CD4-positive, alpha-beta T cell treated with Interleukin-2 at 100 ng/mL for 4 hours (primary cell): ENCODE results near the gene NFKBIZ.

ENCODE experiments used
- DNase-seq: peaks from one replicate; pipeline ENCODE4 v3.0.0-alpha.2; 2020; ENCODE audit warnings: low spot score

The NFKBIZ gene

GRCh38 chr3:101848754-101849713 is at the start of gene NFKBIZ:
TSS of gene NFKBIZ (plus strand) at chr3:101849514. CDS start at chr3:101849629, 115 bp downstream.
- DNase-seq: peak; percentile 92

GRCh38 chr3:101801174-101801573 is 48.1 kb upstream of the NFKBIZ start:
- no peak for DNase-seq

GRCh38 chr3:101802179-101802578 is 47.1 kb upstream of the NFKBIZ start:
- DNase-seq: no peak

GRCh38 chr3:101803173-101803782 is 46.0 kb upstream of the NFKBIZ start:
- DNase-seq: peak; percentile 83

- no peak for DNase-seq
These were observed 45.4 kb upstream of the NFKBIZ start for GRCh38 chr3:101803939-101804338.

DNA sequence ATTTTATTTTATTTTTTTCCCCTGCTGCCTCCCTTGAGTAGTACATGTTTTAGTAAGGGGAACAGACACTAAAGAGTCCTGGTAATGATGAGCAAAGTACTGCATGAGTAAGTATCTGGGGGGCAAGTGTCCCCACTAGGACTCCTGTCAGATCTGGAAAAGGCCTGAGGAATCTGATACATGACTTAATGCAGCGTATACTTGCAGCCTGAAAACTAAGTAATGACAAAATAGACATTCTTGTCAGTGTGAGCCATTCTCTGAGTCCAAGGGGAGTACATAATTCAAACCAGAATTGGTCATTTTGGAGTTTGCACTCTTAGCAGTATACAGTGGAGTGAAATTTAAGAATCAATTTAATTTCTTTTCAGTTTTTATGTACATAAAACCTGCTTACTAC is 42.8 kb upstream of the NFKBIZ start:
- no peak for DNase-seq

DNA sequence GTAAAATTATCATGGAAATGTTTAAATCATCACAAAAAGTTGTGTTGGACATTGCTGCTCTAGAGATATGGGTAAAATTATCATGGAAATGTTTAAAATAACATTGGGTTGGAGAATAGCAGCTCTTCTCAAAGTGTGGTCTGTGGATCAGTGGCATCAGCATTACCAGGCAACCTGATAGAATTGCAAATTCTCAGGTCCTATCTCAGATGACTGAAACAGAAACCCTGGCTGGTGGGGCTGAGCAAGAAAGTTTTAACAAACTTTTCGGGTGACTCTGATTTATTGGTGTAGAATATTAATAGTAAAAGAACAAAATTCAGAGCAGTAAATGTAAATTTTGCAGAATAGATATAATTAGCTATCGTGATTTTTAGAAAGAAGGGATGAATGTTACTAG is 41.4 kb upstream of the NFKBIZ start:
- no peak for DNase-seq

GRCh38 chr3:101809178-101810021 is 39.9 kb upstream of the NFKBIZ start:
- DNase-seq: peak; percentile 70

GRCh38 chr3:101810022-101810418 is 39.3 kb upstream of the NFKBIZ start:
- DNase-seq: no peak

DNA sequence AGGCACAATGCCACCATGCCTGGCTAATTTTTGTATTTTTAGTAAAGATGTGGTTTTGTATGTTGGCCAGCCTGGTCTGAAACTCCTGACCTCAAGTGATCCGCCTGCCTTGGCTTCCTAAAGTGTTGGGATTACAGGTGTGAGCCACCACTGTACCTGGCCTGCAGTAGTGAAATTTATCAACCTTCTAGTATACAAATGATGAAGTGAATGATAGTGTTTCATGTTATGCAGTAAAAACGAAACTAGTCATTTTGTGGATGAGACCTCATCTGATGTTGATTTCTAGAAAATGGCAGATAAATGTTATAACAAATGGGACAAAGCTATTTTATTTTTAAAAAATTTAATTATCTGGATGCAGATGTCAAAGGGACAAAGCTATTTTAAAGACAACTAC is 37.4 kb upstream of the NFKBIZ start:
- no peak for DNase-seq

DNA sequence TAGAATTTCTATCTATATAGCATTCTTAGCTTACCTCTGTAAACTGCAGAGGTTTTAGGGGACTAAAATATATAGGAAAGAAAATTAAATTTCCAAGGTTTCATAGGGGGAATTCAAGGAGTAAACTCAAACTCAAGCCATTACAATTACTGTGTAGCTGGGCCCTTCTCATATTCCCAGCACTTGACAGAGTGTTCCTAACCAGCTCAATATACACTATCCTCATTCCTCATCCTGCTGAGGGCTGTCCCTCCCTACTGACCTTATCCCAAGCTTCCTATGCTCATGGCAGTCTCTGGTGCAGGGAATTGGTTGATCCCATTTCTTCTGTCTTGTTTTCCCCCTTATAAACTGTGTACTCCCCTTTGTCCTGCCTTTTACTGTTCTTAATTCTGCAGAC is 36.4 kb upstream of the NFKBIZ start:
- DNase-seq: no peak

GRCh38 chr3:101813817-101814440 is 35.4 kb upstream of the NFKBIZ start:
- peak; percentile 64 for DNase-seq

GRCh38 chr3:101814835-101815234 is 34.5 kb upstream of the NFKBIZ start:
- peak; percentile 33 for DNase-seq

- DNase-seq: no peak
These were observed 32.8 kb upstream of the NFKBIZ start for GRCh38 chr3:101816215-101817149.

DNA sequence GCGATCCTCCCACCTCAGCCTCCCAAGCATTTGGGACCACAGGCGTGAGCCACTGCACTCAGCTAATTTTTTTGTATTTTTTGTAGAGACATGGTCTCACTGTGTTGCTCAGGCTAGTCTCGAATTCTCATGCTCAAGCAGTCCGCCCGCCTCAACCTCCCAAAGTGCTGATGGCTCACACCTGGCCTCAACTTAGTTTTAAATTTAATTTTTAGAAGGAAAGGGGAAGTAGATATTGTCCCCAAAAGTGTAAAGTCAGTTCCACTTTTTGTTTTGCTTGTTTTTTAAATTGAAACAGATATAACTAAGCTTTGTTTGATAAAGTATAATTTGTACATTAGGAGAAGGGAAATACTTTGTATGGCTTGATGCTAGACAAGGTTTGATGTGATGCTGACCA is 31.3 kb upstream of the NFKBIZ start:
- DNase-seq: no peak

- DNase-seq: no peak
These were observed 29.6 kb upstream of the NFKBIZ start for GRCh38 chr3:101819649-101820206.

DNA sequence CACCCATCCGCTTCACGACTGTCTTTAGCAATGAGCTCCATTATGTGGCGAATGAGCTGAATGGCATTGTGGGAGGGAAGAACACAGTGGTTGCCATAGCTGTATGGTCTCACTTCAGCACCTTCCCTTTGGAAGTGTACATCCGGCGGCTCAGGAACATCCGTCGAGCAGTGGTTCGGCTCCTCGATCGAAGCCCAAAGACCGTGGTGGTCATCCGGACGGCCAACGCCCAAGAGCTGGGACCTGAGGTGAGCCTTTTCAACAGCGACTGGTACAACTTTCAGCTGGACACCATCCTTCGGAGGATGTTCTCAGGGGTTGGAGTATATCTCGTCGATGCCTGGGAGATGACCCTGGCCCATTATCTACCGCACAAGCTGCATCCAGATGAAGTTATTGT is 27.8 kb upstream of the NFKBIZ start:
- DNase-seq: no peak

DNA sequence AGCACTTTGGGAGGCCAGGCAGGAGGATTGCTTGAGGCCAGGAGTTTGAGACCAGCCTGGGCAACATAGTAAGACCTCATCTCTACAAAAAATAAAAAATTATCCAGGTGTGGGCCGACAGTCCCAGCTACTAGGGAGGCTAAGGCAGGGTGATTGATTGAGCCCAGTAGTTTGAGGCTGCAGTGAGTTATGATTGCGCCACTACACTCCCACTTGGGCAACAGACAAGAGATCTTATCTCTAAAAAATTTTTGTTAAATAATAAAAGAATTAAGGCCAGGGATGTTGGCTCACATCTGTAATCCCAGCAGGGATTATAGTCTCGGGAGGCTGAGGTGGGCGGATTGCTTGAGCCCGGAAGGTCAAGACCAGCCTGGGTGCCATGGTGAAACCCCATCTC is 25.8 kb upstream of the NFKBIZ start:
- DNase-seq: no peak

- no peak for DNase-seq
These were observed 24.6 kb upstream of the NFKBIZ start for GRCh38 chr3:101824702-101825101.

DNA sequence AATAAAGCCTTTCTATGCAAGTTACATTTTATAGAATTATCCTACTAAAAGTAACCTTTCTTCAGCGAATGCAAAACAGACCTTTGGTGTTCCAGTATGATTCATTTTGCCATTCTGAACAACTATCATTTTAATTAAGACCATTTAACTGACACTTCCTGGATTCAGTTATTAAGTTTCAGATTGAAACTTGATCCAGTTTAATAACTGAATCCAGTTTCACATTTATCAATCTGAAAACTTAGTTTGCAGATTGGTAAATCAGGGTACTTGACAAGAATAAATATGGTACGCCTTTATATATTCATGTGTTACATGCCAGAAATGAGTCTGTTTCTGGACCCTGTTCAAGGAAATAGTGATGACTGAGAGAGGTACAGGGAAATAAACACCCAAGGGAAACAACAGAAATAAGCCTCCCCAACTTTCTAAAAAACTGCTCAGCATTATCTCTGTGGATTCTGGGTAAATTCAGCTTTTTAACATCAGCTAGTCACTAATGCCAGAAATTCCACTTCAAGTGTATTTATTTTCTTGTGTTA is 23.3 kb upstream of the NFKBIZ start:
- DNase-seq: peak; percentile 26
